ENCODE measurements around the gene ESYT2.

DNA sequence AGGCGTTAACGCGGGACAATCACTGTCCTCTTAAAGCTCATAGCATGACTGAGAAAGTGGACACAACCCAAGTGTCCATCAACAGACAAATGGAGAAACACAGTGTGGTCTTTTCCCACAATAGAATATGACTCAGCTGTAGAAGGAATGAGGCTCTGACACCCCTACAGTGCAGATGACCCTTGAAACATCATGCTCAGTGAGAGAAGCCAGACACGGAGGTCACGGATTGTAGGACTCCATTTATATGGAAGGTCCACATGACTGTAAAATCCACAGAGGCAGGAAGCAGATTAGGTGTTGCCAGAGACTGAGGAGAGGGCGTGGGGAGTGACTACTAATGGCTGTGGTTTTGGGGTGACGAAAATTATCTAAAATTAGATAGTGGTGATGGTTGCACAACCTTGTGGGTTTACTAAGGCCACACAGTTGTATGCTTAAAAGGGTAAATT is 118.6 kb downstream of the ESYT2 start:
- TF ChIP-seq POLR2A (IDR thresholded peaks at IDR 0.05; ENCODE audit: low read depth, low read length), result no peak
- TF ChIP-seq, protein P1, sequence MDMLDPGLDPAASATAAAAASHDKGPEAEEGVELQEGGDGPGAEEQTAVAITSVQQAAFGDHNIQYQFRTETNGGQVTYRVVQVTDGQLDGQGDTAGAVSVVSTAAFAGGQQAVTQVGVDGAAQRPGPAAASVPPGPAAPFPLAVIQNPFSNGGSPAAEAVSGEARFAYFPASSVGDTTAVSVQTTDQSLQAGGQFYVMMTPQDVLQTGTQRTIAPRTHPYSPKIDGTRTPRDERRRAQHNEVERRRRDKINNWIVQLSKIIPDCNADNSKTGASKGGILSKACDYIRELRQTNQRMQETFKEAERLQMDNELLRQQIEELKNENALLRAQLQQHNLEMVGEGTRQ (IDR thresholded peaks at IDR 0.05; ENCODE audit: low read depth, low read length), result no peak
- TF ChIP-seq NFE2L2 (IDR thresholded peaks at IDR 0.05; ENCODE audit: low read depth, low read length), result no peak
- TF ChIP-seq, protein P2, sequence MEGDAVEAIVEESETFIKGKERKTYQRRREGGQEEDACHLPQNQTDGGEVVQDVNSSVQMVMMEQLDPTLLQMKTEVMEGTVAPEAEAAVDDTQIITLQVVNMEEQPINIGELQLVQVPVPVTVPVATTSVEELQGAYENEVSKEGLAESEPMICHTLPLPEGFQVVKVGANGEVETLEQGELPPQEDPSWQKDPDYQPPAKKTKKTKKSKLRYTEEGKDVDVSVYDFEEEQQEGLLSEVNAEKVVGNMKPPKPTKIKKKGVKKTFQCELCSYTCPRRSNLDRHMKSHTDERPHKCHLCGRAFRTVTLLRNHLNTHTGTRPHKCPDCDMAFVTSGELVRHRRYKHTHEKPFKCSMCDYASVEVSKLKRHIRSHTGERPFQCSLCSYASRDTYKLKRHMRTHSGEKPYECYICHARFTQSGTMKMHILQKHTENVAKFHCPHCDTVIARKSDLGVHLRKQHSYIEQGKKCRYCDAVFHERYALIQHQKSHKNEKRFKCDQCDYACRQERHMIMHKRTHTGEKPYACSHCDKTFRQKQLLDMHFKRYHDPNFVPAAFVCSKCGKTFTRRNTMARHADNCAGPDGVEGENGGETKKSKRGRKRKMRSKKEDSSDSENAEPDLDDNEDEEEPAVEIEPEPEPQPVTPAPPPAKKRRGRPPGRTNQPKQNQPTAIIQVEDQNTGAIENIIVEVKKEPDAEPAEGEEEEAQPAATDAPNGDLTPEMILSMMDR (conservative IDR thresholded peaks at IDR 0.05; ENCODE audit: low read depth, low read length), result no peak
- TF ChIP-seq SMC3 (IDR thresholded peaks at IDR 0.05; ENCODE audit: low read depth, low read length), result no peak
- TF ChIP-seq BHLHE40 (IDR thresholded peaks at IDR 0.05; ENCODE audit: low read depth, low read length), result no peak
- TF ChIP-seq CEBPB (IDR thresholded peaks at IDR 0.05; ENCODE audit: low read depth, low read length), result peak; percentile 65
- TF ChIP-seq RFX5 (IDR thresholded peaks at IDR 0.05; ENCODE audit: low read depth, low read length), result no peak
- TF ChIP-seq RAD21 (IDR thresholded peaks at IDR 0.05; ENCODE audit: low read length), result no peak
- no peak for TF ChIP-seq CHD1 (IDR thresholded peaks at IDR 0.05; ENCODE audit: low read depth, low read length)
- no peak for TF ChIP-seq MAFK (IDR thresholded peaks at IDR 0.05; ENCODE audit: low read depth, low read length)
- TF ChIP-seq, protein P3, sequence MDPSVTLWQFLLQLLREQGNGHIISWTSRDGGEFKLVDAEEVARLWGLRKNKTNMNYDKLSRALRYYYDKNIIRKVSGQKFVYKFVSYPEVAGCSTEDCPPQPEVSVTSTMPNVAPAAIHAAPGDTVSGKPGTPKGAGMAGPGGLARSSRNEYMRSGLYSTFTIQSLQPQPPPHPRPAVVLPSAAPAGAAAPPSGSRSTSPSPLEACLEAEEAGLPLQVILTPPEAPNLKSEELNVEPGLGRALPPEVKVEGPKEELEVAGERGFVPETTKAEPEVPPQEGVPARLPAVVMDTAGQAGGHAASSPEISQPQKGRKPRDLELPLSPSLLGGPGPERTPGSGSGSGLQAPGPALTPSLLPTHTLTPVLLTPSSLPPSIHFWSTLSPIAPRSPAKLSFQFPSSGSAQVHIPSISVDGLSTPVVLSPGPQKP (IDR thresholded peaks at IDR 0.05; ENCODE audit: borderline replicate concordance, low read depth, low read length), result no peak
